Nephron progenitor cell (in vitro differentiated cells): Measurements from ENCODE around the gene NFASC.

Source experiments
- DNase-seq: peaks from one replicate; pipeline ENCODE4 v3.0.0; 2021
- H3K27ac Mint-ChIP-seq: 2 replicates; pipeline ENCODE4 v1.8.0; 2021; ENCODE audit warnings: mild to moderate bottlenecking, moderate library complexity, mixed read lengths
- H3K27me3 Mint-ChIP-seq: 2 replicates; pipeline ENCODE4 v1.8.0; 2021; ENCODE audit warnings: mild to moderate bottlenecking, low read depth, mixed read lengths; ENCODE audit not compliant: poor library complexity
- H3K36me3 Mint-ChIP-seq: 2 replicates; pipeline ENCODE4 v1.8.0; 2021; ENCODE audit warnings: low read depth, mixed read lengths
- H3K4me1 Mint-ChIP-seq: 2 replicates; pipeline ENCODE4 v1.8.0; 2021; ENCODE audit warnings: mixed read lengths
- H3K4me3 Mint-ChIP-seq: 2 replicates; pipeline ENCODE4 v1.8.0; 2021; ENCODE audit warnings: mild to moderate bottlenecking, moderate library complexity, mixed read lengths
- H3K9me3 Mint-ChIP-seq: 2 replicates; pipeline ENCODE4 v1.8.0; 2021; ENCODE audit warnings: mild to moderate bottlenecking, moderate library complexity, mixed read lengths
- CTCF ChIP-seq: fragments of 200-600 bp; sonication (generic); IDR thresholded peaks from 2 replicates; pipeline ENCODE4 v1.5.0; 2021; ENCODE audit warnings: antibody characterized with exemption

The NFASC gene

GRCh38 chr1:204925701-204926100 is 55.0 kb downstream of the NFASC start:
- no peak overlapping the region for H3K27ac Mint-ChIP-seq
- peaks cover 13% of the 10 kb centered on the region for H3K27me3 Mint-ChIP-seq
- no peaks in the 10 kb centered on the region for H3K9me3 Mint-ChIP-seq
- no peak for TF ChIP-seq CTCF
- no peak overlapping the region for H3K4me3 Mint-ChIP-seq
- peaks cover 42% of the 10 kb centered on the region for H3K4me1 Mint-ChIP-seq
- no peaks in the 10 kb centered on the region for H3K36me3 Mint-ChIP-seq
- no peak for DNase-seq

DNA sequence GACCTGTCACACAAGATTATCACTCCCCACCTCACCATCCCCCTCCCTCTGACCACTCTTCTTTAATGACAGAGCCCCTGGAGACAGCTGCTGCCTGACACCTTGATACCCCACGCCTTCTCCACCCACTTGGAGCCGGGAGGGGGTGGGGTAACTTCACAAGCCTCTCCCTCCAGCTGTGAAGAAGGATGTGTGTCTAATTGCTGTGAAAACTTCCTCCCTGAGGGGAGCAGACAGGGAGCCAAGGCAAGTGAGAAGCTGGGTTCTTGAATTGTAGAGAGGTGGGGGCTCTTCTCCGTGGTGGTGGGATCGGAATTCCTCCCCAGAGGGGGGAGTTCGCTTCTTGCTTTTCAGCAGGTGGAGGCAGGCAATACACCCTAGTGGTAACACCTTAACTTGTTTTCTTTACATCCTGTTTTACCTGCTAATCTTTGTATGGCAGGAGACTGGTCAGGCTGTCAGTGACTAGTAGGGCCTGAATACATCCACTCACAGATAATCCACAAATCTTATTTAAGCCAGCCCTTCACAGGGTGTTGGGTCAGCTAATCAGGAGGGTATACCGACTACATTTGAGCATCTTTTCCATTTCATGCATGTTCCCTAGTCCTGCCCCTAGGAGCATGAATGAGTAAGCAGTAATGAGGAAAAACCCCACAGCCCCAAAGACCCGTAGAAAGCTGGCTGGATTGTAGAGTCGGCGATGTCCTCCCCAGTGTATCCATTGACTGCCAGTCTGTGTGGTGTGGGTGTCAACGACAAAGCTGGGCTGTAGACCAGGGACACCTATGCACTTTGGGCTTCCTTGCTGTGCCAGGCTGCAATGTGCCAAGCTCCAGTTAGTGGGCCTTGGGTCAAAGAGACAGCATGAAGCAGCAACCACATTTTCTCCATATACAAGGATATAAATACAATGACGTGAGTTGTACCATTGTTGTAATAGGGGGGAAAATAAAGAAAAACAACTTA is 57.3 kb downstream of the NFASC start:
- H3K9me3 Mint-ChIP-seq = no peaks in the 10 kb centered on the region
- no peak for DNase-seq
- no peak for TF ChIP-seq CTCF

DNA sequence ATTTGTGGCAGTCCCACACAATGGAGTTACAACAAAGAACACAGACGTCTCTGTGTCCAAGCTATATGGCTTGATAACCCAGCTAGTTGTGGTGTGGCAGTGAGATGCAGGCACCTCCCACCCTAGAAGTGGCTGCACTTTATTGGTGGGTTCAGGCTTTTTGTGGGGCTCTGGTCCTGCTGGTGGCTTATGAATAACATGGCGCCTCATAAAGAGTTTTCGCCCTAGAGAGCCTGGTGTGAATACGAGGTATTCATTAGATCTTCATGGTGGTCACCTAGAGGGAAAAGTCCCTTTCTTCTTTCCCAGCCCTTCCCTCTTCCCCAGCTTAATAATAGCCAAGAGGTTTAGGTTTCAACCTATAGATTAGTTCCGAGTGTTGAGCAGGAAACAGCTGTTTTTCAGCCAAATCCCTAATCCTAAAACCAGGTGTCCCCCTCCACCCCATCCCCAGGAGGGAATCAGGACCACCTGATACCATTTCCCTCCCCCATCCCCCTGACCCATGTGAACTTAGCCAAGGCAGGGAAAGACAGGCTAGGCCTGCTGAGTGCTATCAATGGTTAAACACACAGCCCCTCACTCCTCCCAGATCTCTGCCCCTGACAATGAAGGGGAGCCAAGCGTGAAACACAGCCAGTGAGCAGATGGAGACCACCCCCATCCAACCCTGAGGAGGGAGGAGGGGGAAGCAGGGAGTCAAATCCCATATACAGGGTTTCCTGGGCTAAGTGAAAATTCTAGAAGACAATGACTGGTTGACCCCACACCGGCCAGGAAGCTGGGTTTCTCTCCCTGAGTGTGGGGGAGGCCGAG is 58.2 kb downstream of the NFASC start:
- Mint-ChIP-seq H3K27me3 (peaks cover 4% of the 10 kb centered on the region), H3K9me3 (no peaks in the 10 kb centered on the region), H3K4me3 (peak overlapping the region; percentile 47), H3K27ac (peak overlapping the region; percentile 21), H3K36me3 (no peaks in the 10 kb centered on the region), H3K4me1 (peaks cover 10% of the 10 kb centered on the region)
- peak; percentile 55 for DNase-seq
- TF ChIP-seq CTCF = no peak

More for the DNA sequence above, 57.3 kb downstream of the NFASC start:
- H3K4me3 Mint-ChIP-seq = peak overlapping the region; percentile 20
- H3K27me3 Mint-ChIP-seq = peaks cover 11% of the 10 kb centered on the region
- peaks cover 20% of the 10 kb centered on the region for H3K4me1 Mint-ChIP-seq
- H3K36me3 Mint-ChIP-seq = no peaks in the 10 kb centered on the region
- no peak overlapping the region for H3K27ac Mint-ChIP-seq

DNA sequence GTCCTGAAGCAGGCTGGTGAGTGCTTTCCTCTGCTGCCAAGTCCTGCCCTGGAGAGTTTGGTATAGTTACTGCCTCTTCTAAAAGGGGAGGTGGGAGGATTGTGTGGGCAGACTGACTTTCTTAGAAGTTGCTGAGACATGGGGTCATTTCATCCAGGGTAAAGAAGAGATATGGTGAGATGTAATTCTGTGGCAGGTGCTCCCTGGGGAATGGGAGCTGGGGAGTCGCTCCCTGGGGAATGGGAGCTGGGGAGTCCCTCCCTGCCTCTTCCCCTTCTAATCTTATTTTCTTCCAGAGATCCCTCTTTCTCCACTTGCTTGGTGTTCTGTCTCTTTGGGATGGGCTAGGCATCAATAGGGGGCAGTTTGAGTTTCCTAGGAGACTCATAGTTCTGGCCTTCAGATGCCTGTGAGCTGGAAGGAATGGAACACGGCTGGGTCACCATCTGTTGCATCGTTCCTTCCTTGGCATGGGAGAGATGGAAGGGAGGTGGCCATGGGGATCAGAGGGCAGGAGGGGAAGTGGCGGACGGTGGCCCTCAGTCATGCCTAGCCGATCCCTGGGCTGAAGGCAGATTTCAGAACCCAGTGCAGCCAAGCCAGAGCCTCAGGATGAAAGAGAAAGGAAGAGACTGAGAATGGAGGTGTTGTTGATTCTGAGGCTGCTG is 59.0 kb downstream of the NFASC start:
- H3K36me3 Mint-ChIP-seq = no peaks in the 10 kb centered on the region
- DNase-seq = no peak
- peaks cover 3% of the 10 kb centered on the region for H3K4me1 Mint-ChIP-seq
- peaks cover 4% of the 10 kb centered on the region for H3K27me3 Mint-ChIP-seq
- peak overlapping the region; percentile 47 for H3K4me3 Mint-ChIP-seq
- H3K27ac Mint-ChIP-seq = no peak overlapping the region
- H3K9me3 Mint-ChIP-seq = no peaks in the 10 kb centered on the region
- TF ChIP-seq CTCF = no peak

DNA sequence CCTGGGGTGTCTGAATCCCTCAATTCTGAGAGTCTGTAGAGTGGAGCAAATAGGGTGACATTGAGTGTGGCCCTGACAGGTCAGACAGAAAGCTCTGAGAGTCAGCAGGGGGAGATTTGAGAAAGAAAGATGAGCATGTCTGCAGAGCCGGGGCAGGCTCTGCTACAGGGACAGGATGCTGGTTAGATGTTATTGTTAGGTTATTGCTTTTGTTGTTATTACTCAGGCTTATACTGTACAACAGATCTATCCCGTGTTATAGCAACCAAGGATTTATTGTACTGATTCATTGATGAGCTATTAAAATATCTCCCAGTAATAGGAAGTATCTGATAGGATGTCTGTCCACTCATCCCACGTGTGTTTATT is 59.5 kb downstream of the NFASC start:
- DNase-seq = no peak
- H3K27ac Mint-ChIP-seq = no peak overlapping the region
- no peak for TF ChIP-seq CTCF
- peaks cover 4% of the 10 kb centered on the region for H3K27me3 Mint-ChIP-seq
- H3K9me3 Mint-ChIP-seq = no peaks in the 10 kb centered on the region
- no peaks in the 10 kb centered on the region for H3K4me1 Mint-ChIP-seq
- no peak overlapping the region for H3K4me3 Mint-ChIP-seq
- no peaks in the 10 kb centered on the region for H3K36me3 Mint-ChIP-seq
